A549 (cell line): Measurements from ENCODE around the gene GARNL3.

Experiments used
- BHLHE40 ChIP-seq: IDR thresholded peaks from 2 replicates; pipeline ENCODE4 v1.6.1; 2012; ENCODE audit warnings: low read depth, low read length, inconsistent platforms
- CHD4 ChIP-seq: fragments of 200-600 bp; sonication (generic); IDR thresholded peaks from 2 replicates; pipeline ENCODE4 v1.6.1; 2016; ENCODE audit warnings: antibody characterized with exemption, mild to moderate bottlenecking, borderline replicate concordance
- EHF ChIP-seq: fragments of 250-450 bp; sonication (Bioruptor Pico); IDR thresholded peaks from 2 replicates; pipeline ENCODE4 v1.5.0; 2020; ENCODE audit warnings: mild to moderate bottlenecking
- EP300 ChIP-seq, 2 experiments: fragments of >200 bp; sonication (Bioruptor Twin); formaldehyde crosslinking; IDR thresholded peaks; 2 replicates in 1 of 2; 3 replicates in 1 of 2; pipeline ENCODE4 v1.6.1; 2016 to 2017
- MAZ ChIP-seq: fragments of 150-350 bp; IDR thresholded peaks from 2 replicates; pipeline ENCODE4 v1.6.1; 2014; ENCODE audit warnings: antibody characterized with exemption, low read depth, low read length, borderline replicate concordance
- POLR2A ChIP-seq: IDR thresholded peaks from 2 replicates; pipeline ENCODE4 v1.6.1; 2012; ENCODE audit warnings: mild to moderate bottlenecking, low read length
- SREBF2 ChIP-seq: fragments of 450-650 bp; IDR thresholded peaks from 2 replicates; pipeline ENCODE4 v1.6.1; 2014; ENCODE audit warnings: mild to moderate bottlenecking, moderate library complexity
- USF2 ChIP-seq: fragments of 450-650 bp; IDR thresholded peaks from 2 replicates; pipeline ENCODE4 v1.6.1; 2014; ENCODE audit warnings: antibody characterized with exemption
- ZC3H11A ChIP-seq: fragments of 450-650 bp; IDR thresholded peaks from 2 replicates; pipeline ENCODE4 v1.6.1; 2014; ENCODE audit warnings: antibody characterized with exemption, mild to moderate bottlenecking
- TF ChIP-seq, protein P1 (sequence below): fragments of >200 bp; sonication (Bioruptor Twin); formaldehyde crosslinking; IDR thresholded peaks from 3 replicates; pipeline ENCODE4 v1.5.1; 2016
- TF ChIP-seq, protein P2 (sequence below): fragments of 200-600 bp; sonication (generic); IDR thresholded peaks from 2 replicates; pipeline ENCODE4 v1.6.1; 2016; ENCODE audit warnings: antibody characterized with exemption, mild to moderate bottlenecking, moderate library complexity

- TF ChIP-seq, protein P1, sequence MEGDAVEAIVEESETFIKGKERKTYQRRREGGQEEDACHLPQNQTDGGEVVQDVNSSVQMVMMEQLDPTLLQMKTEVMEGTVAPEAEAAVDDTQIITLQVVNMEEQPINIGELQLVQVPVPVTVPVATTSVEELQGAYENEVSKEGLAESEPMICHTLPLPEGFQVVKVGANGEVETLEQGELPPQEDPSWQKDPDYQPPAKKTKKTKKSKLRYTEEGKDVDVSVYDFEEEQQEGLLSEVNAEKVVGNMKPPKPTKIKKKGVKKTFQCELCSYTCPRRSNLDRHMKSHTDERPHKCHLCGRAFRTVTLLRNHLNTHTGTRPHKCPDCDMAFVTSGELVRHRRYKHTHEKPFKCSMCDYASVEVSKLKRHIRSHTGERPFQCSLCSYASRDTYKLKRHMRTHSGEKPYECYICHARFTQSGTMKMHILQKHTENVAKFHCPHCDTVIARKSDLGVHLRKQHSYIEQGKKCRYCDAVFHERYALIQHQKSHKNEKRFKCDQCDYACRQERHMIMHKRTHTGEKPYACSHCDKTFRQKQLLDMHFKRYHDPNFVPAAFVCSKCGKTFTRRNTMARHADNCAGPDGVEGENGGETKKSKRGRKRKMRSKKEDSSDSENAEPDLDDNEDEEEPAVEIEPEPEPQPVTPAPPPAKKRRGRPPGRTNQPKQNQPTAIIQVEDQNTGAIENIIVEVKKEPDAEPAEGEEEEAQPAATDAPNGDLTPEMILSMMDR: no peak
- TF ChIP-seq USF2 (no peak), POLR2A (no peak), BHLHE40 (no peak), EP300 (IDR thresholded peaks at IDR 0.05) (no peak), EHF (CRISPR knock-in tag) (no peak), ZC3H11A (no peak), MAZ (no peak), SREBF2 (no peak), CHD4 (no peak)
- TF ChIP-seq, protein P2, sequence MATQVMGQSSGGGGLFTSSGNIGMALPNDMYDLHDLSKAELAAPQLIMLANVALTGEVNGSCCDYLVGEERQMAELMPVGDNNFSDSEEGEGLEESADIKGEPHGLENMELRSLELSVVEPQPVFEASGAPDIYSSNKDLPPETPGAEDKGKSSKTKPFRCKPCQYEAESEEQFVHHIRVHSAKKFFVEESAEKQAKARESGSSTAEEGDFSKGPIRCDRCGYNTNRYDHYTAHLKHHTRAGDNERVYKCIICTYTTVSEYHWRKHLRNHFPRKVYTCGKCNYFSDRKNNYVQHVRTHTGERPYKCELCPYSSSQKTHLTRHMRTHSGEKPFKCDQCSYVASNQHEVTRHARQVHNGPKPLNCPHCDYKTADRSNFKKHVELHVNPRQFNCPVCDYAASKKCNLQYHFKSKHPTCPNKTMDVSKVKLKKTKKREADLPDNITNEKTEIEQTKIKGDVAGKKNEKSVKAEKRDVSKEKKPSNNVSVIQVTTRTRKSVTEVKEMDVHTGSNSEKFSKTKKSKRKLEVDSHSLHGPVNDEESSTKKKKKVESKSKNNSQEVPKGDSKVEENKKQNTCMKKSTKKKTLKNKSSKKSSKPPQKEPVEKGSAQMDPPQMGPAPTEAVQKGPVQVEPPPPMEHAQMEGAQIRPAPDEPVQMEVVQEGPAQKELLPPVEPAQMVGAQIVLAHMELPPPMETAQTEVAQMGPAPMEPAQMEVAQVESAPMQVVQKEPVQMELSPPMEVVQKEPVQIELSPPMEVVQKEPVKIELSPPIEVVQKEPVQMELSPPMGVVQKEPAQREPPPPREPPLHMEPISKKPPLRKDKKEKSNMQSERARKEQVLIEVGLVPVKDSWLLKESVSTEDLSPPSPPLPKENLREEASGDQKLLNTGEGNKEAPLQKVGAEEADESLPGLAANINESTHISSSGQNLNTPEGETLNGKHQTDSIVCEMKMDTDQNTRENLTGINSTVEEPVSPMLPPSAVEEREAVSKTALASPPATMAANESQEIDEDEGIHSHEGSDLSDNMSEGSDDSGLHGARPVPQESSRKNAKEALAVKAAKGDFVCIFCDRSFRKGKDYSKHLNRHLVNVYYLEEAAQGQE: no peak
Measured at GRCh38 chr9:127407492-127407843, 142.9 kb downstream of the GARNL3 start.
